Measurements from ENCODE around the gene ELMO1. TPM values are rescaled to one million over a fixed set of nuclear protein-coding genes. Genes with fewer than 3 reads are reported as not detected.

Gene ELMO1
- total RNA-seq, 1 experiment from 2014 or later, result 0.95 TPM

DNA sequence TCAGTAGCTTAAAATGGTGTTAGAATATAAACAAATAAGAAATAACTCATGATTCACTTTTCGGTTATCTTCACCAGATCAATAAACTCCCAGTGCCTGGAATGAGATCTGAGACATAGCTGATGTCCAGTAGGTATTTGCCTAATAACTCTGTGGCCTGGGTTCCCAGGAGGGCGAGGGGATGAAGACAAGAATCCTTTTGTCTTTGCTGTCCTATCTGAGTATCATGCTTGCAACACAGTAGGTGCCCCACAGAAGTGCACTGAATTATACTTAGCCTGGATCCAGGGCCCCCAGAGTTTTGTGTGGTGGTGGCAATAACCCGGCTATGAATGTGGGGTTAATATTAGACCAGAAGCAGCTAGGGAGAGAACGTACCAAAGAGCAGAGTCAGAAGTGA lies 374.3 kb downstream of the ELMO1 start:
- no peak for DNase-seq (ENCODE audit: low spot score)
- in situ Hi-C loops (cut with HindIII; ENCODE audit: low sequenced_read_pairs), result no loop called here

DNA sequence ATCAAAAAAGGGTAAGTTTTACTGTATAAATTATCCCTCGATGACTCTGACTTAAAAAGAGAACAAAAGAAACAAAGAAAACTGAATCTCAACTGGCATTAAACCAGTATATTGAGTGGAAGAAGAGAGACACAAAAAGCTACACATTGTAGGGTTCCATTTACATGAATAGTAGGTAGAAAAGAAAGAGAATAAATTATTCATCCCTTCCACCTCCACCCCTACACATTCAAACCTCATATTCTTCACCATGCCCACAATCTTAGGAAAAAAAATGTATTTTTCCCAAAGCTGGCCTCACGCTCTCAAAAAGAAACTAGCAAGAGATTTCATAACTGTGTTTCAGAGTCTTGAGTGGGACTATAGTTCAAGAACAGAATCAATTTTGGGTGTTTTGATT lies 377.5 kb downstream of the ELMO1 start:
- in situ Hi-C loops (cut with HindIII; ENCODE audit: low sequenced_read_pairs), result no loop called here
- DNase-seq (ENCODE audit: low spot score), result no peak

DNA sequence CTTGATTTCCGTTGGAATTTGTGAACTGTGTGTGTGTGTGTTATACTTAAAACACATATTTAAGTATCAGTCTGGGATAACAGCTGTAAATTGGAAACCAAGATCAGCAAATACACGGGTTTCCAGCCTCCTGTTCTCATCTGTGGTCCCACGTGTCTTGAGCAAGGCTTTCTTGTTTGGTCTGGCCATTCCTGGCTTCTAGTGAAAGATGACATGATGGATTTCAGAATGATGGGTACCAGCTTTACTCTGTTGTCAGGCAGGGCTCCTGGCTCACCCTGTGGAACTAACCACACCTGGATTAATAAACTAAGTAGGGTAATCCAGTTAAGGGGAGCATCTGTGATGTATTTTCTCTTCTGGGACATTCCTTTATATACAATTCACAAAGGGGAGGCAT lies 378.2 kb downstream of the ELMO1 start:
- DNase-seq (ENCODE audit: low spot score), result no peak
- in situ Hi-C loops (cut with HindIII; ENCODE audit: low sequenced_read_pairs), result no loop called here

DNA sequence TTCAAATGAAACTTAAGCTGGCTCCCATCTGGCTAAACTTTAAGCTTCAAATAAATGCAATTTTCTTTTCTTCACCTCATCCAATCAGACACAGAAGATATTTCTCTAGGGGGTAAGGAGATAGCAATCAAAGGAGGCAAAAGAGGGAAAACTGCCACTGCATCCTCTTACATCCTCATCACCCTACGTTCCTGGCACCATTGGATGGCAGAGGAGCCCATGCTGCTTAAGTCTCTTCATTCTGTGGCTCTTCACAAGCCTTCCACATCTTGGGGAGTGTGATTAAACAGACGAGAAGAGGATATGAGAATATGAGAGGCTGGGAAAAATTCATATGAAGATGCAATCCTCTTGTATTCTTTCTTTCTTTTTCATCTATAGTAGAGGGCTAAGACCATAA lies 378.6 kb downstream of the ELMO1 start:
- in situ Hi-C loops (cut with HindIII; ENCODE audit: low sequenced_read_pairs), result no loop called here
- no peak for DNase-seq (ENCODE audit: low spot score)

DNA sequence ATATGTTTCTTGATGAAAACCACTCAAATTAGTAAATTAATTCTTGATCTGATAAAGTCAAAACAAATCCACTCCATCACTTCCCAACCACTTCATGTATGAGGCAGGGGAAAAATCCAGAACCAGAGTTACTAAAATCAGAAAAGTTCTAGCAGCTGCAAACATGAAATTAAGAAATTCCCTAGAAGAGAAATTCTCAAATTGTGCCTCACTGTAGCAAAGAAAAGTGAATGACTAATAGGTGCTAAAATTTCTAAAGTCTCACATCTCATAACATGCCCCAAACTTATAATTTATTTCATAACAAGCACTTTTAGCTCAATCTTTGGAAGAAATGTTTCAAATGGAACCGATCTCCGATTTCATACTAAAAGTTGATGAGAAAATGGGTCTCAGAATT lies 379.3 kb downstream of the ELMO1 start:
- DNase-seq (ENCODE audit: low spot score), result no peak
- in situ Hi-C loops (cut with HindIII; ENCODE audit: low sequenced_read_pairs), result no loop called here

DNA sequence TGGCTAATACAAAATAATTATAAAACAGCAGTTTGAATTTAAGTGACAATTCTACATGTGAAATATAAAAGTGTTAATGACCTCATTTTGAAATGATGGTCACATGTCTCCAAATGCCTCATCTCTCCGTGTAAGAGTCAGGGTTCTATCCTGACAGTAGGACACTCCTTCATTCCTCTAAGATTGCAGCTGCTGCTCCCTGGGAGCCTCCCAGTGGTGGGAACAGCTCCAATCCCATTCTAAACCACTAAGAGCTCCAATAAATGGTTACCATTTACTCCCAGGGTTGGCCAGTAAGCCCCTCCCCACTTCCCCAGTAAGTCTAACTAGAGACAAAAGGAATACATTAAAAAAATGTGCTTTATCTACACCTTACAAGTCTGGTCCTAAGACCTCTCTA lies 379.8 kb downstream of the ELMO1 start:
- in situ Hi-C loops (cut with HindIII; ENCODE audit: low sequenced_read_pairs), result no loop called here
- DNase-seq (ENCODE audit: low spot score), result no peak

DNA sequence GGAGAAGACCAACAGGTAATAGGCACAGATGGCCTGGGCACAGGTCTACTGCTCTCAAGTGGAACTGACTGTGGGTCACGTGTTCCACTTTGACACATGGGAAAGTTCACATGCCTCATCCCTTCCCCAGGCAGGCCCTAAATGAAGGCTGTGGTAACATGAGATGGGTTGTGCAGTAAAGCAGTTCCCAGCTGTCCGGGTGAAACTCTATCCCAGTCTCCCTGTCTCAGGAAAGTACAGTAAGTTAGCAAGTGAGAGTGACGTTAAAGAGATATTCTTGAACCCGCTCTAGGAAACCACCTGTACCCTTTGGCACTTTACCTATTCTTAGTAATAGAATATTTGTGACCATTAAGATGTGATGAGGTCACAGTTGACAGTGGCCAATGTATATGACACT lies 380.6 kb downstream of the ELMO1 start:
- in situ Hi-C loops (cut with HindIII; ENCODE audit: low sequenced_read_pairs), result no loop called here
- DNase-seq (ENCODE audit: low spot score), result no peak

DNA sequence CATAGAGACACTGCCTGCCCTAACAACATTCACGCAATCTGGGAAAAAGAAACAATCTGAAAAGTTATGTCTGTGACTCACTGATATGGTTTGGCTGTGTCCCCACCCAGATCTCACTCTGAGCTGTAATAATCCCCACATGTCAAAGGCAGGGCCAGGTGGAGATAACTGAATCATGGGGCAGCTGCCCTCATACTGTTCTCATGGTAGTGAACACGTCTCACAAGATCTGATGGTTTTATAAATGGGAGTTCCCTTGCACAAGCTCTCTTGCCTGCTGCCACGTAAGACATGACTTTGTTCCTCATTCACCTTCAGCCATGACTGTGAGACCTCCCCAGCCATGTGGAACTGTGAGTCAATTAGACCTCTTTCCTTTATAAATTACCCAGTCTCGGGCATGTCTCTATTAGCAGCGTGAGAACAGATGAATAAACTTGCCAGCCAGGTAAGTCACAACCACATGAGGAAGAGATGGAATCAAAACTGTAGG lies 382.8 kb downstream of the ELMO1 start:
- no peak for DNase-seq (ENCODE audit: low spot score)
- in situ Hi-C loops (cut with HindIII; ENCODE audit: low sequenced_read_pairs), result no loop called here

DNA sequence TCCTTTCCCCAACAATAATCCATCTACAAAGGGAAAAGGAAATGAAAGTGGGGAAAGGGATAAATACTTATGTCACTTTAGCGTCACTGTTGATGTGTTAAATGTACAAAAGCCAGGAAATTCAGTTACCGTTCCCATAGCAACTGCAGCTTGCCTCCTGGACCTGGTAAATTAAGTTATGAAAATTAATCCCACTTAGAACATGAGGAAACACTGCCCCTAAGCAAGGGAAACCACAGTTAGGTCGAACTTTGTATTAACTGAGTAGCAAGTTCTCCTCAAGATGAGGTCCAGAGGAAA lies 386.2 kb downstream of the ELMO1 start:
- no peak for DNase-seq (ENCODE audit: low spot score)
- in situ Hi-C loops (cut with HindIII; ENCODE audit: low sequenced_read_pairs), result no loop called here

DNA sequence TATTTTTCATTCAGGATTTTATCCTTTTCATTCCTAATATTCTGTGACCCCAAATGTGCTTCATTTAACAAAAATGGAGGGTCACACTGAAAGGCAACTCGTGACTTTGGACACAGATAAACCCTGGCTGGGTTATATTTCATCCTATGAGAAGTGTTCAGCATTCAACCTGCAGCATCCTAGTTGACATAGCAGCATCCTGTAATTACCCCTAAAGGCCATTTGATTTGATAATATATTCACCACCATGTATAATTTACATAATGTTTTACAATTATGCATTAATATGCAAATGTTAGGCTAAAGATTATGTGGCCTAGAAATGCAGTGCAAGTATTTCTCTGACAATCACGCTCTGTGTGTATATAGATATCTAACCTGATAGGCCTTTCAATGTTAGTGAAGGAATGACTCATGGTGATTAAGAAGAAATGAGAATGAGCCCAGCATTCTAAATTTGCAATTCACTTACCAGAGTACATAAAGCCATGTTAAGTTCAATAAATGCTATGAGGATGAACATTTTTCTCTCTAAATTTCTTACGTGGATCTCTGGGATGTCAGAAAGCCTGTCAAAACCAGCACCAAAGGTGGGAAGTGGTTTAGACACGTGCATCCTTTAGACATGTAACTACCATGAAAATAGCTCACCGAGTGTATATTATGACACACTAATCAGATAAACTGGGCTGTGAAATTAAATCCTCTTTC lies 386.7 kb downstream of the ELMO1 start:
- in situ Hi-C loops (cut with HindIII; ENCODE audit: low sequenced_read_pairs), result no loop called here
- DNase-seq (ENCODE audit: low spot score), result no peak

DNA sequence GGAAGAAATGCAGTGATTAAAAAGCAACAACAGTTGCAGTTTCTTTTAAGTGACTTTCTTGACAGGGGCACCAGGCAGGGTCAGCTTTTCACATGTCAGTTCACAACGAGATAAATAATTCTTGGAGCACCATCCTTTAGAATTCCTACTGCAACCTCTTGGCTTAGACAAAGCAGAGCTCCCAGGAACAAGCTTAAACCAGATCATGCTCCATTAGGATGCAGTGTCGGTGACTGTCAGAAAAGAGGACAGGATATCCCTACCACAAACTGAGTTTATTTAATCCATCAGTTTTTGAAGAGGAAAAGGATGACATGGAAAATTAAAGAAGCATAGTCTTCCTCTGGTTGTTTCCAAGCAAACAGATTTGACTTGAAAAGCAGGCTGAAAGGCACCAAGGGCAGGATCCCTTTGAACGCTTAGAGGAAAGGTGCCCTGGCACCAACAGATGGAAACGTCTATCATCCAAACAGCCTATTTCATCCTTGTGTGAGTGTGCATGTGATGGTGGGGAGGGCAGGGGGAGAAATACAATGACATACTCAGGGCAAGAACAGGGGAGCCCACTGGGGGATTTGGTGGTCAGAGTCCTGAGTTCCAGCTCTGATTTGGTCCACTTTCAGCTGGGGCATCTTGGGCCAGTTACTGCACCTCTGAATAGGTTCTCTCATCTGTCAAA lies 392.3 kb downstream of the ELMO1 start:
- in situ Hi-C loops (cut with HindIII; ENCODE audit: low sequenced_read_pairs), result no loop called here
- DNase-seq (ENCODE audit: low spot score), result no peak

DNA sequence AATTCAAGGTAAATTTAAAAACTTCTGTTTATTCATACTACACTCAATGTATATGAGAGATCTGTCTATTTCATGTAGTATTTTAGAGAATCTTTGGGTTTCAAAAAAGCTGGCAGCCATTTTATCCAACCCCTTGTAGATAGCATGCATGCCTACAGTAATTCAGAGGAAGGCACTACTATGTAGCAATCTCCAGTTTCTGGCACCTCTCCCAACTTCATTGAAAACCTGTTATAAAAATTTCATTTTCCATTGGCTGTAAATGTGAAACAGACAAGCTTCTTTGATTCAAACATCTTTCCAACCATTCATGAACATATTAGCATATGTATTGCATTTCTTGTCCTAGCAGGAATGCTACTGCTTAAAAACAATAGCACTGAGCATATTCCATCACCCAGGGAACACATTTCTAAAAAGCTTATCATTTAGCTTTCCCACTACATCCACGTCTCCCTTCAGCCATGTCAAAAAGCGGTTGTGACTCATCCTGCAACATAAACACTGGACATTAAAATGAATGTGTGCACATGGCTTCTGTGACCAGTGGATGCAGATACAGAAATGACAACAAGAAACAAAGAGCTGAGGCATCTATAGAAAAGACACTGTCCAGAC lies 393.9 kb downstream of the ELMO1 start:
- in situ Hi-C loops (cut with HindIII; ENCODE audit: low sequenced_read_pairs), result no loop called here
- DNase-seq (ENCODE audit: low spot score), result no peak

DNA sequence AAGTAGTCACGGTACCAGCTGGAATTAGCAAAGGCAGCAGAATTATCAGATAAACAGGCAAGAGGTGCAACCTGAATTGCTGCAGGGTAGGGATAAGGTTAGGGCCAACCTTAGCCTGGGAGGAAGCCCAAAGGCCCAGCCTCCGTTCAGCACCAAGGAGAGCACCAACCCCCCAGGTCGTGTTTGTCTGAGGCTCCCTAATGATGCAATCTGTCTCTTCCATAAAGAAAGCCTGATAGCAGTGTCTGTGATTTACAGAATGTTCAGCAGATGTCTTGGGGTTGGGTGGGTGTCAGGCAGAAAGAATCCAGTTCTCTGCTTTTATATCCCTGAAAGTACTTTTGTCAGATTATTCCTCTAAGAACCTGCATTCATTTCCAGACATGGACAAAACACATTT lies 396.0 kb downstream of the ELMO1 start:
- DNase-seq (ENCODE audit: low spot score), result no peak
- in situ Hi-C loops (cut with HindIII; ENCODE audit: low sequenced_read_pairs), result no loop called here

DNA sequence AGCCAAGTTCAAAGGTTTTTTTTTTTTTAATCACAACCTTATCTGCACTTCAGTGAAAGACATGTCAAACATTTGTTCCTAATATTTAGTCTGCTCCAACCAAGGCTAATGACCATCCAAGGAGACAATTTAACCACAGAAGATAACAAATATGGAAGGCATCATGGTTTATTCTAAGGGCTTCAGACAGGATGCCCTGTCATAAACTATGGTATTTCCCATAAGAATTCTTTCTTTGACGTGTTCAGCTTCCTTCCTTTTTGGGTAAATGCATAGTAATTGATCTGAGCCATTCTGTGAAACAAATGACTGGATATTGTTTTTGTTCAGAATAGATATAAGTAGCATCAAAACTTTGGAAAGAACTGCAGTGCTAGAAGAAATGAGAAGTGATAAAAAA lies 397.9 kb downstream of the ELMO1 start:
- in situ Hi-C loops (cut with HindIII; ENCODE audit: low sequenced_read_pairs), result no loop called here
- DNase-seq (ENCODE audit: low spot score), result no peak

DNA sequence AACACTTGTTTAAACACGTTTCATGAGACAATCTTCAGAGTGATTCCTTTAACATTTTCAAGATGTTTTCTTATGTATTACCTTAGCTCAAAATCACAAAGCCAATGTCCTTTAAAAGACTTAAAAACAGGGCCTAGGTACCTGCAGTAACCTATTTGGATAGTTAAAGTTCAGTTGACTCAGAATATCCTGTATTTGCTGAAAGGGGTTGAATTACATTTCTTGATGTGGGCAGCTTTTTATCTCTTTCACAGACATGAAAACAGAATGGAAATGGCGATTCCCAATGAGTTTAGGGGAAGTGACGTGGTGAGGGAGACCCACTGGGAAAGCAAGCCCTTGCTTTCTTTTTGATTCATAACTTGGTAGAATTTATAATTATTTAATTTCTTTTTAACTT lies 400.0 kb downstream of the ELMO1 start:
- DNase-seq (ENCODE audit: low spot score), result no peak
- in situ Hi-C loops (cut with HindIII; ENCODE audit: low sequenced_read_pairs), result no loop called here

DNA sequence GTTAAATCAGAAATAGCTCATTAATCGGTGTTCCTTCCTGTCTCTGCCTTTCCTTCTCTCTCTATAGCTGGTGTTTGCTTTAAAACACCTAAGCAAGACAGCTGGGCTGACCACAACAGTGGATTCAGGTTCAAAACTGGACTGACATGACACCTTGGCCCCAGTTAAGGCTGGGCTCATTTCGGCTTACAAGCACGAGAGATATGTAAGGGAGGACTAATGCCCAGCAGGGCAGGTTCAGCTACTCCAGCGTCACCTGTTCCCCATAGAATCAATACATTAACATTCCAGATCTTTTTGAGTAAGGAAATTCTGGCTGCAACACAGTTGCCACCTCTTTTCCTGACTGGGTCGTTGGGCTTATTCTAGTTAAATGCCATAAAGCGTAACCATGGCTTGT lies 401.4 kb downstream of the ELMO1 start:
- in situ Hi-C loops (cut with HindIII; ENCODE audit: low sequenced_read_pairs), result no loop called here

DNA sequence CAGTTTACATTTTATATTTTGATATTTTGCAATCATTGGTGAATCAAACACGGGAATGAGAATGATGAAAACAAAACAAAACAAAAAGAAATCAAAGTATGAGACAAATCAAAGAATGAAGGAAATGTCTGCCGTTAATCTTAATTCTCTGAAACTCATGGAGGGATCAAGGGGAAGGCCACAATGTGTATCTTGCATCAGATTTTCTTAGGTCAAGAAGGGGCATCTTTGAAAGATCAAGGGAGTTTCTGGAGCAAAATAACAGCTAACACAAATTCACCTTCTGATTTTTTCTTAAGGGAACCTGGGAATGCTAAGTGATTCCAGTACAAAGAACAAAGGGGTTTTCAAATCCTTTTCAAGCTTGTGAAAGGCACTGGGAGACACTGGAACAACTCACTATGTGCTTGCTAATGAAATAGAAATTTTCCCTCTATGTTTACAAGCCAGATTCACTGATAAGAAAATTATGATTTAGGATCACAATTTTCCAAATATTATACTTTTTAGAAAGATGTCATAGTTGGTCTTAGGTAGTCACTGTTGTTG lies 402.1 kb downstream of the ELMO1 start:
- no peak for DNase-seq (ENCODE audit: low spot score)
- in situ Hi-C loops (cut with HindIII; ENCODE audit: low sequenced_read_pairs), result no loop called here

More for the DNA sequence above, 401.4 kb downstream of the ELMO1 start:
- DNase-seq (ENCODE audit: low spot score), result no peak

DNA sequence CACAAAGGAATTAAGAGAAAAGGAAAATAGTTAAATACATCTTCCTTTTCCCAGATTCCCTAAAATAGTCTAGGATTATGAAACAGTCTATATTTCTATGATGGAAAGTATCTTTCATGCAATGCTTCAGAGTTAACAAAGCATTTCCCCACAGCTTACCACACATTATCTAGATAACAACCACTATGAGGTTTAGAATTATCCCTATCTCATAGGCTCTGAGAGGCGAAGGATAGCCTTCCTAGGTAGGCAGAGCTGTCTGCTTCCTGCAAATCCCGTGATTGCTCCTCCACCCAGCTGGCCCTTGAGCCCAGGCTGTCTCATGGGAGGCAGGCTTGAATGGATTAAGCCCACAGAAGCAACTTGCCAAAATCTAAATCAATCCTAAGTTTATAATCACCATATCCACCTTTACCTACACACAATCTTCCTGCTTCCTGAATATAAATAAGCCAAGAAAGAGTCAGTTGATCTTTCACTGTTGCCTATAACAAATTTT lies 402.9 kb downstream of the ELMO1 start:
- in situ Hi-C loops (cut with HindIII; ENCODE audit: low sequenced_read_pairs), result no loop called here
- no peak for DNase-seq (ENCODE audit: low spot score)

DNA sequence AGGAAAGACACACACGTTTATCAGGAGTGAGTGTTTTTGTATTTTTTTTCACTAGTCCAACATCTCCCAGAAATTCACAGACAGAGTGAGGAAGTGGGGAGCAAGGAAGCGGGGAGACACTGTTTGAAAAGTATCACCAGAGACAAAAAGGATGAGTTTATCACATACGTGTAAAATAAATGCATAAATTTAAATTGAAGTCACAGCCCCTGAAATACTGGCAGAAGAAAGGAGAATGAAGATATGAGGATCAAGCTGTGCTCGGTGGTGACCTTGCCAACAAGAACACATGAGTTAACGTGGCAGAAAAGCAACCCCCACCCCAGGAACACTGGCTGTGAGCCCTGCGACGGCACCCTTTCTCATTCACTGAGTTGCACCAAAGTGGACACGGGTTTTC lies 407.2 kb downstream of the ELMO1 start:
- in situ Hi-C loops (cut with HindIII; ENCODE audit: low sequenced_read_pairs), result no loop called here
- DNase-seq (ENCODE audit: low spot score), result no peak

DNA sequence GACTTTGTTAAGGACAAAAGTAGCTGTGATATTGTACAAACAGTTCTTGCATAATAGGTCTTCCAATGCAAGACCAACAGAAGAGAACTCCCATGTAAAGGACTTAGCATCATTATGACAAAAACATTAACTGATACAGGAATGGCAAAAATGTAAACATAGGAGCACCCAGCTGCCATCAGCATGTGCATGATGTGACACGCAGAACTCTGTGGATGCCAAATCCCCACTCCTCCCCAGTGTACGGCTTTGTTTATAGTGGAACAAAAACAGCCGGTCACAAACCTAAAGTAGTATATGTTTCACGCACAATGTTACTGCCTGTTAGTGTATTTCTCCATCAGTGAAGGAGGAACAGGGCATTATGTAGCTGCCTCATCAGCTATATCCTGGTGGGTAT lies 408.3 kb downstream of the ELMO1 start:
- no peak for DNase-seq (ENCODE audit: low spot score)
- in situ Hi-C loops (cut with HindIII; ENCODE audit: low sequenced_read_pairs), result no loop called here

Data from G401 (cell line).